HG03159 (cell line): ENCODE results near the gene GALNTL6.
"Not testable (repeated sequence)": the region's sequence is repeated elsewhere in the genome, so short reads cannot be mapped to it uniquely, and the experiment has no call there.

Experiments
- ATAC-seq: cut with Tn5 transposase; IDR thresholded peaks from one replicate; pipeline ENCODE4 v1.9.1; 2021; ENCODE audit warnings: mild to moderate bottlenecking, moderate library complexity; ENCODE audit not compliant: unreplicated experiment

The GALNTL6 gene

DNA sequence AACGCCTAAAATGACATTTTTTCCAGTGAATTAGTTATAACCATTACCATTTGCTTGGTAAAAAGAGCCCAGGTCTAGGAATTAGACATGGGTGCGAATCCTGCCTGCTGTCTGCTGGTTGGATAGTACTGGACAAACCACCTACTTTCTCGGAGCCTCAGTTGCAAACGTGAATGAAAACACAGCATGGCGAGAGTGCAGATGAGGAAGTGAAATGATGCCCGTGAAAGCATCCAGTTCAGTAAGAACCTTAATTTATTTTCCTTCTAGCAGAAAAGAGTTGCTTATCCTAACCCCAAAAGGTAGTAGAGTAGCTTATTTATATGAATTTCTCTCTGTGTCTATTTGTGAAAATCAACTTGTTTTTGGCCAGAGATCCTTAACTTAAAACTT lies 1184.0 kb downstream of the GALNTL6 start:
- ATAC-seq, result no peak

DNA sequence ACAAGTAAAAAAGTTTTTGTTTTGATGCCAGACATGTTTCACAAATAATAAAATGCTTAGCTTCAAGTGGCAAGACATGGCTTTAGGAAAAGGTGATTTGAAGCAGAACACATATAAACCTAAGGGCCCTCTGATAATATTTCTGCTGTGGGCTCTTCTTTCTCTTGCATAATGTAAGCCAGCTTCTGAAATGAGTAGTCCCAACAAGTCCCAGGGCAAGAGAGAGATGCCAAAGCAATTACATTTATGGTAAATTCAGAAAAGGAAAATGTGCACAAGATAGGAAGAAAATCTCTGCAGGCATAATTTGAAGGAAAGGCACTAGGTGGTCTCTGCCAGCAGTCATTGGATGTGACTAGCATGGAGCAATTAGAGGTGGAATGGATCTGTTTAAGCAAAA lies 1184.7 kb downstream of the GALNTL6 start:
- no peak for ATAC-seq

DNA sequence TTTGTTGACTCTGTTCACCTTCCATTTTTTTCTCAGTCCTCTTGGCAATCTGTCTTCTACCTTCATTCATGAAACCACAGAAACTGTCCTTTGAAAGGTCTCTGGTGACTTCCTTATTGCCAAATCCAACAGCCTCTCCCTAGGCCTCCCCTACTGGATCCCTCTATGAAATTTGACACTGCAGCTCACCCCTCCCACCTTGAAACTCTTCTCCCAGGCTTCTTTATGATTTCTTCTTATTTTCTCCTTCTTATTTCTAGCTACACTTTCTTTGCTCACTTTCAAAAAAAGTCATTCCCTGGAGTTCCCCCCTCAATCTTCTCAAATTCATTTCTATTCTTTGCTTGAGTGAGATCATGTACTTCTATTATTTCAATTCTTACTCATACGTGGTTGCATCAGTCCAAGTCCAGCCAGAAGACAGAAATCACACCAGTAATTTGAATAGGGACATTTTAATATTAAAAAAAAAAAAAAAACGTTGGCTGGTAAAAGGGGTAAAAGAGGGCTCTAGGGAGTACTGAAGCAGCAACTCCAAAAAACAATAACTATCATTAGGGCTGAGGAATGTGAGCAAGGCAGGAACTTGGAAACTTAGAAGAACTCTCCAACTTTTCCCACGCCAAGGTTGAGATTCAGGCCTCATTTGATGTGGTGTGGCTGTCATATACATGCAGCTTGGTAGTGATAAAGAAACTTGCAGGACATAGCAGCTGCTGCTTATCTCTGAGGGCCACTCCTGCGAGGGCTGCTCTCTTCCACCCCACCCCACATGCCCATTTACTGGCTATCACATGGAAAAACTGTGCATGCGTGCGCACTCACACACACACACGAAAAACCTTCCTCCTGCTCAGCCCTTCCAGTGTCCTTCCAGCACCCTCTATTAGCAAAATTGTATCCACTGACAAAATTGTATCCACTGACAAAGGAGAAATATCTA lies 1185.6 kb downstream of the GALNTL6 start:
- no peak for ATAC-seq

DNA sequence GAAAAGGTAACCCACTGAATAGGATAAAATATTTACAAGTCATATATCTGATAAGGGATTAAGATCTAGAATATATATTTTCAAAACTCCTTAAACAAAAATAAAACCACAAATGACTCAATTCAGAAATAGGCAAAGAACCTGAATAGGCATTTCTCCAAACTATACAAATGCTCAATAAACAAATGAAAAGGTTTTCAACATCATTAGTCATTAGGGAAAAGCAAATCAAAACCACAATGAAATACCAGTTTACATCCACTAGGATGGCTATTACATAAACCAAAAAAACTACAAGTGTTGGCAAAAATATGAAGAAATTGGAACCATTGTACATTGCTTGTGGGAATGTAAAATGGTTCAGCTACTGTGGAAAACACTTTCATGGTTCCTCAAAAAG lies 1188.4 kb downstream of the GALNTL6 start:
- ATAC-seq, result no peak

GRCh38 chr4:173002830-173003561 lies 1189.8 kb downstream of the GALNTL6 start:
- no peak for ATAC-seq

GRCh38 chr4:173005912-173006633 lies 1192.9 kb downstream of the GALNTL6 start:
- no peak for ATAC-seq

DNA sequence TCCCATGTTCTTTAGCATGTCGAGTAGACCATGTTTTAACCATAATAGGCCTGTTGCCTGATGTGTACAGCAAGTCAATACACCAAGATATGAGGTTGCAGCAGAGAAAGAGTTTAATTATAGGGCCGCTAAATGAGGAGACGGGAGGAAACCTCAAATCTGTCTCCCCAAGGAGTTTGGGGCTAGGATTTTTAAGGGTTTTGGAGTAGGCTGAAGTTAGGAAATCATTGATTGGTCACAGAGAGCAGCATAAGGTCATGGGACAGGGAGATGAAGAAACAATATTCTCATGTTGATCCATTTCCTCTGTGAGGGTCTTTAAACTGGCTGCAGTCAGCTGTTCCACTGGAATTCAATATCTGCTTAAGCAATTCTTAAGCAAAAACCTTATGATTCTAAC lies 1195.2 kb downstream of the GALNTL6 start:
- no peak for ATAC-seq

- ATAC-seq, result no peak
Measured at GRCh38 chr4:173009129-173009823, 1196.1 kb downstream of the GALNTL6 start.

DNA sequence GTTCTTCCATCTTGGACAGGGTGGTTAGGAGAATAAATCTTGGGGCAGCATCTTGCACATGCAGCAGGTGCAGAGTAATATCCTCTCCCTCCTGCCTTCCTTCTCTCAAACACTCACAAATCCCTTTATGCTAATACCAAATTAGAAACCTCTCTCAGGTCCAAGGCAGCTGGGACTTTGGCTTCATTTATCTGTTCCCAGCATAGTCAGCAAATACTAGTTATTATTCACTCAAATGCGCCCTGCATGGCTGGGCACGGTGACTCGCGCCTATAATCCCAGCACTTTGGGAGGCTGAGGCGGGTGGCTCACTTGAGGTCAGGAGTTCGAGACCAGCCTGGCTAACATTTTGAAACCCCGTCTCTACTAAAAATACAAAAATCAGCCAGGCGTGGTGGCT lies 1199.4 kb downstream of the GALNTL6 start:
- no peak for ATAC-seq

DNA sequence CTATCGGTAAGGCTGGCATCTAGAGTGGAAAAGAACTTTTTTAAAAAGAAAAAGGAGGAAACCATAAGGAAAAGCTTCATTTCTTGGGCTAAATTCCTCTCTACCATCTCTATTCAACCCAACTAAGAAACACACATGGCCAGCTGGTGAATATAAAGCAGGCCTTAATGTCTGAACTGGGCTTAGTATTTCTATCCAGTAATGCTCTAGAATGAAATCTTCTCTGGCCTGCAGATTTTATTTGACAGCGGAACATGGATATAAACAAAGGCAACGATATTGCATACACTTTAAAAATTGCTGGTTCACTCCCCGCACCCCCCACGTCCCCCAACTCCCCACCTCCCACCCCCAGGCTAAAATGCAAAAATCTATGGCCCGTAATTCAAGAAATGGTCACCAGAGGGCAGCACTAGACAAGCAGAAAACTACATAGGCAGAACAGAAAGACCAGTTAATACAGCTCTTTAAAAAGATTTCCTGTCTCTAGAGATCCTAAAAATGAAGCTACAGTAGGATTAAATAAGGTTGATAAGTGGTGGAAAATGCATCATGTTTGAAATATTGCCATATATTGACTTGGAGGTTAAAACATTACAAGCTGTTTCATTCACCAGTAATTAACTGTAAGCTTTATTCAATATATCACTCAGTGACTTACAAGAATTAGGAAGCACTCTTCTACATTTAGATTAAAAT lies 1200.2 kb downstream of the GALNTL6 start:
- peak; percentile 65 for ATAC-seq

- ATAC-seq, result no peak
Measured at GRCh38 chr4:173014113-173014558, 1200.9 kb downstream of the GALNTL6 start.

GRCh38 chr4:173014836-173015235 lies 1201.6 kb downstream of the GALNTL6 start:
- ATAC-seq, result no peak

DNA sequence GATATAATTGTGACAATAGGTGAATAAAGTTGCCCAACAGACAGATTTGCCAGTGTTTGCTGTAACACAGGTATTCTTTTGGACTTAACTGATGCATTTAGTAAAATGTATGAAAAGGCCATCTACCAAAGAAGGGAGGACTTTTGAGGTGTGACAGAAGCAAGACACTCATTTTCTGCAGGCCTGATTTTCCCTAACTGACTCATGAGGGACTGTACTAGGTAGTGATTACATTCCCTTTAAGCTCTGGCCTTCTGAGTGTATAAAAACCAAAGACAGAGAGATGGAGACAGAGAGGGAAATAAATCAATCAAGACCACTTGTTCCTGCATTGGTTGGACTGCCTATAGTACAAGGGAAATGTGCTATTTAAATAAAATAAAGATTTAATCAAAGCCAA lies 1204.6 kb downstream of the GALNTL6 start:
- no peak for ATAC-seq

GRCh38 chr4:173018446-173018845 lies 1205.2 kb downstream of the GALNTL6 start:
- no peak for ATAC-seq

DNA sequence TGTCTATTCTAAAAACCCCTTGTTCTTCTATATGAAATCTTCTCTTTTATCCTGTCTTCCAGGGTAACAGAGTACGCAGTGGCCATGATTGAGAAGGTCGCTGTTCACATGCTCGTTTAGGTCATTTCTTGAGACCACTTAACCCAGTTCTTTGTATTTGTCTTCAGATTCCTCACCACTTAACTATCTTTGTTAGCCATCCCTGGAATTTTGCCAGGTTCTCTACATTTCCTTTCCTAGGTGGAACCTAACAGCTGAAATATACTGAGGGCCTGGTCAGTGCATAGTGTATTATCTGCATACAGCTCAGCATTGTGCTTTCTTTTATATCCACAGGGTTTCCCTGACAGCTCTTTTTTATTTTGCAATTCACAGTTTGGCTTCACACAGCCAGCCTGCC lies 1206.5 kb downstream of the GALNTL6 start:
- ATAC-seq, result no peak

GRCh38 chr4:173021746-173022573 lies 1208.8 kb downstream of the GALNTL6 start:
- ATAC-seq, result not testable (repeated sequence)

DNA sequence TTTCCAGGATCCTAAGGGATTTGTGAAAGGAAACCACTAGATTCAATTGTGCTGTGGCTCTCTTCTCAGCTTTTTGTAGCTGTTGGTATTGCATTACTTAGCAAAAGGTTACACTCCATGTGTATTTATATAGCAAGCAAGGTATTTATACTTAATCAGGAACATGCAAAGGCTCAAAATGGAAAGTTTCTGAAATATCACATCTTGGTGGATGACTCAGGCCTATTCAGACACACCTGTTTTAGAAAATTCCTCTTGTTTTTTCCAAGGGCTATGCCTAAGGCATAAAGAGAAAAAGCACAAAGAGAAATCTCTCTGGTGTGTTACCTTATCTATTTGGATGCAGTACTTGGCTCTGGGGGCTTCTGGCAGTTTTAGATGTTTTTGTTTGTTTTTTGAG lies 1211.0 kb downstream of the GALNTL6 start:
- ATAC-seq, result no peak

GRCh38 chr4:173025131-173025530 lies 1211.9 kb downstream of the GALNTL6 start:
- peak; percentile 85 for ATAC-seq

- no peak for ATAC-seq
Measured at GRCh38 chr4:173037242-173037641, 1224.0 kb downstream of the GALNTL6 start.
